ENCODE data around the gene NUTM2A.
"Not testable (repeated sequence)": the region's sequence is repeated elsewhere in the genome, so short reads cannot be mapped to it uniquely, and the experiment has no call there.

NUTM2A gene

GRCh38 chr10:87225148-87225547 lies at the start of gene NUTM2A:
TSS of gene NUTM2A (plus strand) at chr10:87225448. CDS start at chr10:87225831, 383 bp downstream.
- DNase-seq, result not testable (repeated sequence)

- not testable (repeated sequence) for DNase-seq
These were observed 47.7 kb upstream of the NUTM2A start for GRCh38 chr10:87177587-87177986.

GRCh38 chr10:87184421-87184820 lies 40.8 kb upstream of the NUTM2A start:
- DNase-seq, result not testable (repeated sequence)

GRCh38 chr10:87186016-87186415 lies 39.2 kb upstream of the NUTM2A start:
- not testable (repeated sequence) for DNase-seq

GRCh38 chr10:87187573-87187972 lies 37.7 kb upstream of the NUTM2A start:
- DNase-seq, result not testable (repeated sequence)

GRCh38 chr10:87191841-87192240 lies 33.4 kb upstream of the NUTM2A start:
- not testable (repeated sequence) for DNase-seq

- DNase-seq, result not testable (repeated sequence)
These were observed 24.3 kb upstream of the NUTM2A start for GRCh38 chr10:87200924-87201323.

- DNase-seq, result not testable (repeated sequence)
These were observed 20.4 kb upstream of the NUTM2A start for GRCh38 chr10:87204801-87205200.

GRCh38 chr10:87206922-87207321 lies 18.3 kb upstream of the NUTM2A start:
- not testable (repeated sequence) for DNase-seq

GRCh38 chr10:87210309-87210708 lies 14.9 kb upstream of the NUTM2A start:
- not testable (repeated sequence) for DNase-seq

GRCh38 chr10:87211848-87212247 lies 13.4 kb upstream of the NUTM2A start:
- DNase-seq, result not testable (repeated sequence)

GRCh38 chr10:87213150-87213765 lies 12.0 kb upstream of the NUTM2A start:
- DNase-seq, result not testable (repeated sequence)

GRCh38 chr10:87213806-87214205 lies 11.4 kb upstream of the NUTM2A start:
- DNase-seq, result not testable (repeated sequence)

GRCh38 chr10:87216120-87216519 lies 9.1 kb upstream of the NUTM2A start:
- DNase-seq, result not testable (repeated sequence)

GRCh38 chr10:87219370-87219769 lies 5.9 kb upstream of the NUTM2A start:
- not testable (repeated sequence) for DNase-seq

- DNase-seq, result not testable (repeated sequence)
These were observed 2.5 kb upstream of the NUTM2A start for GRCh38 chr10:87222789-87223188.

GRCh38 chr10:87228247-87228646 lies 3.0 kb downstream of the NUTM2A start:
- not testable (repeated sequence) for DNase-seq

- not testable (repeated sequence) for DNase-seq
These were observed 4.0 kb downstream of the NUTM2A start for GRCh38 chr10:87229211-87229610.

- DNase-seq, result not testable (repeated sequence)
These were observed 9.6 kb downstream of the NUTM2A start for GRCh38 chr10:87234854-87235253.

GRCh38 chr10:87237244-87237643 lies 12.0 kb downstream of the NUTM2A start:
- DNase-seq, result not testable (repeated sequence)

- not testable (repeated sequence) for DNase-seq
These were observed 14.1 kb downstream of the NUTM2A start for GRCh38 chr10:87239346-87239808.

GRCh38 chr10:87242192-87242591 lies 16.9 kb downstream of the NUTM2A start:
- not testable (repeated sequence) for DNase-seq

- not testable (repeated sequence) for DNase-seq
These were observed 22.1 kb downstream of the NUTM2A start for GRCh38 chr10:87247335-87247734.

- DNase-seq, result not testable (repeated sequence)
These were observed 23.6 kb downstream of the NUTM2A start for GRCh38 chr10:87248818-87249353.
